Chondrocyte (in vitro differentiated cells): ENCODE data around the gene SARM1. TPM values are rescaled to one million over a fixed set of nuclear protein-coding genes. Genes with fewer than 3 reads are reported as not detected.
A peak's percentile ranks its signal among the peaks of the same experiment; 100 is the strongest.

Source experiments
- DNase-seq: peaks from one replicate; pipeline ENCODE4 v3.0.0; 2021; ENCODE audit warnings: mixed read lengths, low spot score
- H3K27ac Mint-ChIP-seq: one replicate; pipeline ENCODE4 v1.8.0; 2021; ENCODE audit warnings: mild to moderate bottlenecking, moderate library complexity, mixed read lengths; ENCODE audit not compliant: unreplicated experiment
- H3K27me3 Mint-ChIP-seq: 2 replicates; pipeline ENCODE4 v1.8.0; 2021; ENCODE audit warnings: low read depth, mixed read lengths
- H3K36me3 Mint-ChIP-seq: 2 replicates; pipeline ENCODE4 v1.8.0; 2021; ENCODE audit warnings: low read depth, mixed read lengths
- H3K4me1 Mint-ChIP-seq: 2 replicates; pipeline ENCODE4 v1.8.0; 2021; ENCODE audit warnings: low read depth, mild to moderate bottlenecking, mixed read lengths
- H3K4me3 Mint-ChIP-seq: one replicate; pipeline ENCODE4 v1.8.0; 2021; ENCODE audit warnings: mild to moderate bottlenecking, moderate library complexity, mixed read lengths; ENCODE audit not compliant: unreplicated experiment
- H3K9me3 Mint-ChIP-seq: 2 replicates; pipeline ENCODE4 v1.8.0; 2021; ENCODE audit warnings: low read depth, mixed read lengths
- CTCF ChIP-seq: fragments of 200-600 bp; sonication (generic); IDR thresholded peaks from 2 replicates; pipeline ENCODE4 v1.5.0; 2021; ENCODE audit warnings: antibody characterized with exemption, mild to moderate bottlenecking, moderate library complexity
- total RNA-seq: library from RNA; stranded (reverse); gene quantifications from 3 replicates; pipeline ENCODE4 v1.2.1, GENCODE V29; 2021

SARM1 gene
- total RNA-seq, 1 donor from 2014 or later = 24.1 TPM

- Mint-ChIP-seq H3K27me3 (no peaks in the 10 kb centered on the region), H3K4me1 (peaks cover 42% of the 10 kb centered on the region), H3K36me3 (peaks cover 29% of the 10 kb centered on the region), H3K27ac (no peak overlapping the region), H3K4me3 (no peak overlapping the region), H3K9me3 (no peaks in the 10 kb centered on the region)
- no peak for TF ChIP-seq CTCF
- no peak for DNase-seq
Measured at GRCh38 chr17:28341516-28341915, 30.0 kb upstream of the SARM1 start.

GRCh38 chr17:28342313-28342712 lies 29.2 kb upstream of the SARM1 start:
- H3K27me3 Mint-ChIP-seq = no peaks in the 10 kb centered on the region
- H3K27ac Mint-ChIP-seq = no peak overlapping the region
- no peak overlapping the region for H3K4me3 Mint-ChIP-seq
- H3K4me1 Mint-ChIP-seq = peaks cover 42% of the 10 kb centered on the region
- H3K36me3 Mint-ChIP-seq = peaks cover 29% of the 10 kb centered on the region
- DNase-seq = no peak
- TF ChIP-seq CTCF = no peak
- no peaks in the 10 kb centered on the region for H3K9me3 Mint-ChIP-seq

- H3K27ac Mint-ChIP-seq = no peak overlapping the region
- H3K36me3 Mint-ChIP-seq = peaks cover 35% of the 10 kb centered on the region
- no peak overlapping the region for H3K4me3 Mint-ChIP-seq
Measured at GRCh38 chr17:28343491-28343932, 28.0 kb upstream of the SARM1 start.

GRCh38 chr17:28344011-28344410 lies 27.5 kb upstream of the SARM1 start:
- no peaks in the 10 kb centered on the region for H3K27me3 Mint-ChIP-seq
- no peaks in the 10 kb centered on the region for H3K9me3 Mint-ChIP-seq
- no peak overlapping the region for H3K4me3 Mint-ChIP-seq
- H3K27ac Mint-ChIP-seq = no peak overlapping the region
- TF ChIP-seq CTCF = no peak
- no peak for DNase-seq
- peaks cover 35% of the 10 kb centered on the region for H3K4me1 Mint-ChIP-seq
- peaks cover 33% of the 10 kb centered on the region for H3K36me3 Mint-ChIP-seq

More at GRCh38 chr17:28343491-28343932, 28.0 kb upstream of the SARM1 start:
- Mint-ChIP-seq H3K9me3 (no peaks in the 10 kb centered on the region), H3K4me1 (peaks cover 38% of the 10 kb centered on the region), H3K27me3 (no peaks in the 10 kb centered on the region)
- no peak for DNase-seq
- no peak for TF ChIP-seq CTCF

- peaks cover 31% of the 10 kb centered on the region for H3K36me3 Mint-ChIP-seq
- no peak for TF ChIP-seq CTCF
Measured at GRCh38 chr17:28344435-28344901, 27.0 kb upstream of the SARM1 start.

More at GRCh38 chr17:28344435-28344901, 27.0 kb upstream of the SARM1 start:
- peak overlapping the region; percentile 36 for H3K27ac Mint-ChIP-seq
- H3K4me1 Mint-ChIP-seq = peaks cover 32% of the 10 kb centered on the region
- H3K27me3 Mint-ChIP-seq = no peaks in the 10 kb centered on the region
- no peaks in the 10 kb centered on the region for H3K9me3 Mint-ChIP-seq
- H3K4me3 Mint-ChIP-seq = no peak overlapping the region
- DNase-seq = no peak
